ENCODE data around the gene LRRC61.

LRRC61 gene

GRCh38 chr7:150369748-150370501 is 46.8 kb downstream of the LRRC61 start:
- TF ChIP-seq, protein P1, sequence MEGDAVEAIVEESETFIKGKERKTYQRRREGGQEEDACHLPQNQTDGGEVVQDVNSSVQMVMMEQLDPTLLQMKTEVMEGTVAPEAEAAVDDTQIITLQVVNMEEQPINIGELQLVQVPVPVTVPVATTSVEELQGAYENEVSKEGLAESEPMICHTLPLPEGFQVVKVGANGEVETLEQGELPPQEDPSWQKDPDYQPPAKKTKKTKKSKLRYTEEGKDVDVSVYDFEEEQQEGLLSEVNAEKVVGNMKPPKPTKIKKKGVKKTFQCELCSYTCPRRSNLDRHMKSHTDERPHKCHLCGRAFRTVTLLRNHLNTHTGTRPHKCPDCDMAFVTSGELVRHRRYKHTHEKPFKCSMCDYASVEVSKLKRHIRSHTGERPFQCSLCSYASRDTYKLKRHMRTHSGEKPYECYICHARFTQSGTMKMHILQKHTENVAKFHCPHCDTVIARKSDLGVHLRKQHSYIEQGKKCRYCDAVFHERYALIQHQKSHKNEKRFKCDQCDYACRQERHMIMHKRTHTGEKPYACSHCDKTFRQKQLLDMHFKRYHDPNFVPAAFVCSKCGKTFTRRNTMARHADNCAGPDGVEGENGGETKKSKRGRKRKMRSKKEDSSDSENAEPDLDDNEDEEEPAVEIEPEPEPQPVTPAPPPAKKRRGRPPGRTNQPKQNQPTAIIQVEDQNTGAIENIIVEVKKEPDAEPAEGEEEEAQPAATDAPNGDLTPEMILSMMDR (conservative IDR thresholded peaks at IDR 0.05; ENCODE audit: low read depth, low read length), result no peak
- DNase-seq (ENCODE audit: low read depth), result no peak
- peak overlapping the region; percentile 82 for H3K4me3 ChIP-seq (ENCODE audit: low read length)

DNA sequence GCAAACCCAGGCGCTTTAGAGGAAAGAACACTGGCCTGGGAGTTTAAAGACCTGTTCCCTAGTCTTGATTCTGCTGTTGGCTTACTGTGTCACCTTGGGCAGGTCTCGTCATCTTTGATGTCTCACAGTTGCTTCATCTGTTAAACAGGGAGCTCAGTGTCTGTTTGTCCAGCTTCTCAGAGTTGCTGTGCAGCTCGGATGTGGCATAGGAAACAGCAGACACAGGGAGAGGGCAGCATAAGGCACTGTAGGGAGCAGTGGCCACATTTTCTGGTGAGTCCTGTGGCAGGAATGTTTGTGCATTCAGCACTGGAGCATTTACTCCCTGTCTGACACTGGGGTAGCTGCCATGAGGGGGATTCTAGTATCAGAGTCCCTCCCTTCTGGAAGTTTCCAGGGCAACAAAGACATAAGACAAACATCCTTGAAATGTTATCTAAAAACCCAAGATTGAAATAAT is 47.5 kb downstream of the LRRC61 start:
- TF ChIP-seq, protein P1 (conservative IDR thresholded peaks at IDR 0.05; ENCODE audit: low read depth, low read length), result peak; percentile 10
- peak; percentile 47 for DNase-seq (ENCODE audit: low read depth)
- peak overlapping the region; percentile 82 for H3K4me3 ChIP-seq (ENCODE audit: low read length)

DNA sequence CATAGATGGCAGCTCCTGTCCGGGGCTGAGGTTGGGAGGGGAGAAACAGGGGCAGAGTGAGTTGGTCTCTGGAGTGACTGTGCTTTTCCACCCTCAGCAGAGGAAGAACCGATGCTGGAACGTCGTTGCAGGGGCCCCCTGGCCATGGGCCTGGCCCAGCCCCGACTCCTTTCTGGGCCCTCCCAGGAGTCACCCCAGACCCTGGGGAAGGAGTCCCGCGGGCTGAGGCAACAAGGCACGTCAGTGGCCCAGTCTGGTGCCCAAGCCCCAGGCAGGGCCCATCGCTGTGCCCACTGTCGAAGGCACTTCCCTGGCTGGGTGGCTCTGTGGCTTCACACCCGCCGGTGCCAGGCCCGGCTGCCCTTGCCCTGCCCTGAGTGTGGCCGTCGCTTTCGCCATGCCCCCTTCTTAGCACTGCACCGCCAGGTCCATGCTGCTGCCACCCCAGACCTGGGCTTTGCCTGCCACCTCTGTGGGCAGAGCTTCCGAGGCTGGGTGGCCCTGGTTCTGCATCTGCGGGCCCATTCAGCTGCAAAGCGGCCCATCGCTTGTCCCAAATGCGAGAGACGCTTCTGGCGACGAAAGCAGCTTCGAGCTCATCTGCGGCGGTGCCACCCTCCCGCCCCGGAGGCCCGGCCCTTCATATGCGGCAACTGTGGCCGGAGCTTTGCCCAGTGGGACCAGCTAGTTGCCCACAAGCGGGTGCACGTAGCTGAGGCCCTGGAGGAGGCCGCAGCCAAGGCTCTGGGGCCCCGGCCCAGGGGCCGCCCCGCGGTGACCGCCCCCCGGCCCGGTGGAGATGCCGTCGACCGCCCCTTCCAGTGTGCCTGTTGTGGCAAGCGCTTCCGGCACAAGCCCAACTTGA is 48.2 kb downstream of the LRRC61 start:
- TF ChIP-seq, protein P1 (conservative IDR thresholded peaks at IDR 0.05; ENCODE audit: low read depth, low read length), result no peak
- DNase-seq (ENCODE audit: low read depth), result no peak
- peak overlapping the region; percentile 82 for H3K4me3 ChIP-seq (ENCODE audit: low read length)

- no peak for DNase-seq (ENCODE audit: low read depth)
- TF ChIP-seq, protein P1 (conservative IDR thresholded peaks at IDR 0.05; ENCODE audit: low read depth, low read length), result no peak
- H3K4me3 ChIP-seq (ENCODE audit: low read length), result no peak overlapping the region
These were observed 48.8 kb downstream of the LRRC61 start for GRCh38 chr7:150371996-150372270.

- TF ChIP-seq, protein P1 (conservative IDR thresholded peaks at IDR 0.05; ENCODE audit: low read depth, low read length), result no peak
- H3K4me3 ChIP-seq (ENCODE audit: low read length), result no peak overlapping the region
- no peak for DNase-seq (ENCODE audit: low read depth)
These were observed 49.3 kb downstream of the LRRC61 start for GRCh38 chr7:150372271-150373048.

- no peak for DNase-seq (ENCODE audit: low read depth)
- H3K4me3 ChIP-seq (ENCODE audit: low read length), result no peak overlapping the region
- TF ChIP-seq, protein P1 (conservative IDR thresholded peaks at IDR 0.05; ENCODE audit: low read depth, low read length), result no peak
These were observed 50.1 kb downstream of the LRRC61 start for GRCh38 chr7:150373049-150373801.
